Gastrocnemius medialis (tissue), 4 donors: Measurements from ENCODE around the gene TRIM8. TPM values are rescaled to one million over a fixed set of nuclear protein-coding genes. Genes with fewer than 3 reads are reported as not detected.

ENCODE experiments used
- ATAC-seq, 2 donors: fragments of 150-250 bp; one replicate each; pipeline ENCODE4 v1.9.1; 2016
- DNase-seq, 2 donors: peaks; one replicate each; pipeline ENCODE4 v3.0.0-alpha.2; 2019
- H3K27ac ChIP-seq, 4 donors: fragments of 200-600 bp; sonication (generic); 1 replicate in 1 of 4; 2 replicates in 3 of 4; pipeline ENCODE4 v1.5.1; 2016 to 2018; ENCODE audit warnings: mild to moderate bottlenecking in 2 of 4, moderate library complexity in 1 of 4
- H3K27me3 ChIP-seq, 3 donors: fragments of 200-600 bp; sonication (generic) in 2 of 3; 1 replicate in 1 of 3; 2 replicates in 2 of 3; pipeline versions ENCODE4 v1.5.1 to v1.6.0; 2016 to 2019; ENCODE audit warnings: mild to moderate bottlenecking in 1 of 3, moderate library complexity in 1 of 3
- H3K36me3 ChIP-seq, 2 donors: fragments of 200-600 bp; sonication (generic) in 1 of 2; one replicate each; pipeline ENCODE4 v1.5.1; 2017 to 2018
- H3K4me1 ChIP-seq, 2 donors: fragments of 200-600 bp; sonication (generic) in 1 of 2; one replicate each; pipeline ENCODE4 v1.5.1; 2016 to 2017; ENCODE audit warnings: mild to moderate bottlenecking in 2 of 2
- H3K4me3 ChIP-seq, 4 donors: fragments of 200-600 bp; sonication (generic) in 3 of 4; 1 replicate in 1 of 4; 2 replicates in 3 of 4; pipeline ENCODE4 v1.5.1; 2016 to 2019; ENCODE audit warnings: mild to moderate bottlenecking in 2 of 4
- H3K9me3 ChIP-seq, 3 donors: fragments of 200-600 bp; sonication (generic) in 2 of 3; 1 replicate in 1 of 3; 2 replicates in 2 of 3; pipeline ENCODE4 v1.5.1; 2016 to 2019
- POLR2A ChIP-seq, 2 donors: fragments of 450-650 bp; IDR thresholded peaks; one replicate each; pipeline ENCODE4 v1.6.1; 2017; ENCODE audit warnings: antibody characterized with exemption in 2 of 2, mild to moderate bottlenecking in 2 of 2, moderate library complexity in 2 of 2
- in situ Hi-C, 4 donors: fragments of 200-750 bp; cut with MboI; loops; one replicate each; pipeline versions ENCODE4 v1.15.0 to v1.8.0; 2017; ENCODE audit warnings: low sequenced_read_pairs in 4 of 4
- intact Hi-C: fragments of 100-400 bp; cut with DNase I; formaldehyde crosslinking; loops from one replicate; pipeline ENCODE4 v1.15.1; 2023; ENCODE audit warnings: low total_unique reads
- total RNA-seq, 4 donors: library from RNA; depleted of rRNA; stranded (reverse); fragments of >200 nt; gene quantifications; one replicate each; pipeline versions ENCODE4 v1.1.0 to v1.2.3, GENCODE V29; 2016
- TF ChIP-seq, protein P1 (sequence below), 5 experiments: fragments of 450-650 bp in 3 of 5; fragments of 200-600 bp in 2 of 5; sonication (generic) in 2 of 5; IDR thresholded peaks in 4 of 5; conservative IDR thresholded peaks in 1 of 5; 1 replicate in 4 of 5; 2 replicates in 1 of 5; pipeline ENCODE4 v1.5.1; 2016 to 2019; ENCODE audit warnings: antibody characterized with exemption in 5 of 5, mild to moderate bottlenecking in 3 of 5, moderate library complexity in 3 of 5

TRIM8 gene
- total RNA-seq, 4 donors from 2014 or later: 113 to 222 (median 138) TPM

DNA sequence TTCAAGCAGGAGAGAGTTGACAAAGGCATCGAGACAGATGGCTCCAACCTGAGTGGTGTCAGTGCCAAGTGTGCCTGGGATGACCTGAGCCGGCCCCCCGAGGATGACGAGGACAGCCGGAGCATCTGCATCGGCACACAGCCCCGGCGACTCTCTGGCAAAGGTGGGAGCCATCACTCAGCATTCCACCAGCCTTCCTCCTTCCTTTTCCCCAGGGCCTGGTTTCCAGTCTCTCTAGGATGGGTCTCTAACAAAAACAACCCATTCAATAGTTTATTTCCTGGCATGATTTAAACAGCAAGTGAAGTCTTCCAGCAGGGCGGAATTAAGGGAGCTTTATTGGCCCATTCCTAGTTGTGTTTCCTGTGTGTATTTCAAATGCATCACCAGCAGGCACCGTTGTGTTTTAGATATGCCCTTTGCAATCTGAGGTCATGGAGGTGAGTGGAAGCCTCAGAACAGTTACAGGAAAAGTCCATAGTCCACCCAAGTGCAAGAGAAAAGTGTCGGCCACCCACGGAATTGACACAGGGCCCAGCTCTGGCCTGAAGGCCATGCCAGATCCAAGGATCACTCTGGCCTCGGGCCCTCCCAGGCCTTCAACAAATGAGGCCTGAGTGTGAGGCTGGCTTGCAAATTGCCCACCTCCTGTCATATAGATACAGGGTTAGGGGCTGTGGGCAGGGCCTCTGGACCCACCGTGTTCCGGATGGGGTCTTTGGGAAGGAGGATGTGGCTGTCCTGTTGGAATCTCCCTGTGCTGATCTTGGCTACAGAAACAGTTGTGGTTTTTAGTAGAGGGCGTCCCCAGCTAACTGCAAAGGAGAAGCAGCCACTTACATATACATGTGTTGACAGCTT lies 46.9 kb upstream of the TRIM8 start:
- peak overlapping the region; percentile 29 to 79 (median 60) for H3K27ac ChIP-seq
- no peaks in the 10 kb centered on the region for H3K9me3 ChIP-seq
- peaks cover 54 to 64% of the 10 kb centered on the region in 2 donors for H3K4me1 ChIP-seq
- peaks cover 0 to 10% of the 10 kb centered on the region in 2 donors for H3K36me3 ChIP-seq
- intact Hi-C loops (loop anchor here (5.0 kb wide), 1 partner anchor 95 kb away; the partner anchor contains the start of genes ACTR1A and SUFU), in situ Hi-C loops (loop anchor here in 1 of 4 donors (10.0 to 25.0 kb wide), 2 partner anchors 83 to 210 kb away; partner anchors contain the start of gene NFKB2)
- DNase-seq: no peak
- peak in 1 of 2 donors; percentile 10 for ATAC-seq
- no peak overlapping the region for H3K4me3 ChIP-seq
- TF ChIP-seq, protein P1, sequence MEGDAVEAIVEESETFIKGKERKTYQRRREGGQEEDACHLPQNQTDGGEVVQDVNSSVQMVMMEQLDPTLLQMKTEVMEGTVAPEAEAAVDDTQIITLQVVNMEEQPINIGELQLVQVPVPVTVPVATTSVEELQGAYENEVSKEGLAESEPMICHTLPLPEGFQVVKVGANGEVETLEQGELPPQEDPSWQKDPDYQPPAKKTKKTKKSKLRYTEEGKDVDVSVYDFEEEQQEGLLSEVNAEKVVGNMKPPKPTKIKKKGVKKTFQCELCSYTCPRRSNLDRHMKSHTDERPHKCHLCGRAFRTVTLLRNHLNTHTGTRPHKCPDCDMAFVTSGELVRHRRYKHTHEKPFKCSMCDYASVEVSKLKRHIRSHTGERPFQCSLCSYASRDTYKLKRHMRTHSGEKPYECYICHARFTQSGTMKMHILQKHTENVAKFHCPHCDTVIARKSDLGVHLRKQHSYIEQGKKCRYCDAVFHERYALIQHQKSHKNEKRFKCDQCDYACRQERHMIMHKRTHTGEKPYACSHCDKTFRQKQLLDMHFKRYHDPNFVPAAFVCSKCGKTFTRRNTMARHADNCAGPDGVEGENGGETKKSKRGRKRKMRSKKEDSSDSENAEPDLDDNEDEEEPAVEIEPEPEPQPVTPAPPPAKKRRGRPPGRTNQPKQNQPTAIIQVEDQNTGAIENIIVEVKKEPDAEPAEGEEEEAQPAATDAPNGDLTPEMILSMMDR (IDR thresholded peaks at IDR 0.05 in 4 of 5, conservative IDR thresholded peaks at IDR 0.05 in 1 of 5): no peak
- no peak for TF ChIP-seq POLR2A (IDR thresholded peaks at IDR 0.05)
- H3K27me3 ChIP-seq: no peaks in the 10 kb centered on the region

DNA sequence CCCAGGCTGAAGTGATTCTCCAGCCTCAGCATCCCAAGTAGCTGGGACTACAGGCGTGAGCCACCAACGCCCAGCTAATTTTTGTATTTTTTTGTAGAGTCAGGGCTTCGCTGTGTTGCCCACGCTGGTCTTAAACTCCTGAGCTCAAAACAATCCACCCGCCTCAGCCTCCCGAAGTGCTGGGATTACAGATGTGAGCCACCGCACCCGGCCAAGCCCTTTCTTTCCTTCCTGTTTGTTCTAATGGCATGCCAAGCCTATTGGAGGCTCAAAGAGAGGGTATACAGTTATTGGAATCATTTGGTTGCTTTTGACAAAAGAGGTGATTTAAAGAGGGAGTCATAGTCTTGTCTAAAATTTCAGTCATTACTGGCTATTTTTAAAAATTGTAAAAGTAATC lies 46.0 kb upstream of the TRIM8 start:
- Histone ChIP-seq H3K4me3 (no peak overlapping the region), H3K27me3 (no peaks in the 10 kb centered on the region), H3K27ac (peak overlapping the region in 3 of 4 donors; percentile 79 to 87 (median 82)), H3K9me3 (no peaks in the 10 kb centered on the region), H3K4me1 (peaks cover 62 to 73% of the 10 kb centered on the region in 2 donors), H3K36me3 (peaks cover 0 to 10% of the 10 kb centered on the region in 2 donors)
- intact Hi-C loops: loop anchor here (5.0 kb wide), 1 partner anchor 96 kb away; the partner anchor contains the start of genes ACTR1A and SUFU
- DNase-seq (no peak), ATAC-seq (no peak)
- in situ Hi-C loops: loop anchor here in 1 of 4 donors (10.0 to 25.0 kb wide), 2 partner anchors 83 to 211 kb away; partner anchors contain the start of gene NFKB2
- no peak for TF ChIP-seq POLR2A (IDR thresholded peaks at IDR 0.05)
- TF ChIP-seq, protein P1 (IDR thresholded peaks at IDR 0.05 in 4 of 5, conservative IDR thresholded peaks at IDR 0.05 in 1 of 5): no peak

DNA sequence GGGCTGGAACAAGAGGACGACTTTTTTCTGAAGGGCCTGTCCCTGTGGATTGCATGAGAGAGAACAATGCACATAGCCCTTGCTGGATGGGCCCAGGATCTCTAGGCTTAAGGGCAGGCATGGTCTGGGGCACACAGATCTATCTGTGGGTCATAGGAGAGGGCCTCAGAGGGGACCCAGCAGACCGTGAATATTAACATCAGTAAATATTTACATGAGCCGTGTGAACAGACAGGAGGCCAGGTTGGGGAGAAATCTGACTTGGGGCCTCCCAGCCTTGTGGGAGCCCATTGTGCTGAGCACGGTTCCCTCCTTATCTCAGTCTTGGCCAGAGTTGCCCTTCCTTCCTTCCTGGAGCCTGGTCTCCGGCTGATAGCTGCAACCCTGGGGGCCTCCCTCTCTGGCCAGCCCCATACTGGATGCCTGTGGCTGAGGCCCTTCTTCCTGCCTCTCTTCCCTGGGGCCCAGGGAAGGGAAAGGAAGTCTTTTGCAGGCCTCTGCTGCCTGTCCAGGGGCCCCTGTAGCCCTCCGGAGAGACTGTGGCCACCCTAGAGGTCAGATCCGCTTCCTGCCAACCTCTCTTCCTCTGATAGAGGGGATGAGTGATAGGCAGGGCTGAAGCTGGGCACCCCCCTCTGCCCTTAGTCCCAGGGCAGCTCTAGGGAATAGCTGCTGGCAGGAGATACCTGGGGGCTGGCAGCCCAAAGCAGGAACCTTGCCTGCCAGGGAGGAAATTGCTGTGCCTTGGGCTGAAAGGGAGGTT lies 44.5 kb upstream of the TRIM8 start:
- in situ Hi-C loops: loop anchor here in 1 of 4 donors (10.0 to 25.0 kb wide), 2 partner anchors 85 to 212 kb away; partner anchors contain the start of gene NFKB2

DNA sequence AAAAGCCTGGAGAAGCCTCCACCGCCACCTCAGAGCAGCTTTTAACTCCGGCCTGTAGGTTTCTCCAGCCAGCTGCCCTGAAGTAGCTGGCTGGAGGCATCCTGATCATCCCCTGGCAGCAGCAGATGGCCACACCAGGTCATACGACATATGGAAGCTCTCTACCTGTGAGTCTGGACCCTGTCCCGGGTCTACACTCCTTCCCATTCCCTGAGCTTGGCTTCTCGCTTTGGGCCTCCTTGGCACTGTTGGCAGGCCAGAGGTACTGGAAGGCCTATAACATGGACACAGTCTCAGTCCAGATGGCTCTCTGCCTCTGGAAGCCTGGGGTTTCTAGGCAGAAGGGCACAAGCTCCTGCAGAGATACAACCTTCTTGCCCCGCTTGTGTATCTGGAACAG lies 43.5 kb upstream of the TRIM8 start:
- Histone ChIP-seq H3K36me3 (no peaks in the 10 kb centered on the region), H3K9me3 (no peaks in the 10 kb centered on the region), H3K27ac (peak overlapping the region; percentile 76 to 87 (median 80)), H3K27me3 (no peaks in the 10 kb centered on the region), H3K4me3 (no peak overlapping the region), H3K4me1 (peaks cover 85 to 97% of the 10 kb centered on the region in 2 donors)
- intact Hi-C loops: no loop called here
- TF ChIP-seq, protein P1 (IDR thresholded peaks at IDR 0.05 in 4 of 5, conservative IDR thresholded peaks at IDR 0.05 in 1 of 5): no peak
- no peak for TF ChIP-seq POLR2A (IDR thresholded peaks at IDR 0.05)
- ATAC-seq (peak in 1 of 2 donors; percentile 7), DNase-seq (peak in 1 of 2 donors; percentile 45)
- in situ Hi-C loops: no loop called here

More for the DNA sequence above, 44.5 kb upstream of the TRIM8 start:
- intact Hi-C loops: loop anchor here (5.0 kb wide), 1 partner anchor 97 kb away; the partner anchor contains the start of genes ACTR1A and SUFU
- DNase-seq: no peak
- no peak for ATAC-seq
- no peaks in the 10 kb centered on the region for H3K27me3 ChIP-seq
- no peak overlapping the region for H3K4me3 ChIP-seq
- no peaks in the 10 kb centered on the region for H3K9me3 ChIP-seq
- H3K4me1 ChIP-seq: peaks cover 76 to 88% of the 10 kb centered on the region in 2 donors
- TF ChIP-seq, protein P1 (IDR thresholded peaks at IDR 0.05 in 4 of 5, conservative IDR thresholded peaks at IDR 0.05 in 1 of 5): no peak
- no peak for TF ChIP-seq POLR2A (IDR thresholded peaks at IDR 0.05)
- H3K27ac ChIP-seq: peak overlapping the region; percentile 76 to 87 (median 80)
- H3K36me3 ChIP-seq: peaks cover 0 to under 1% of the 10 kb centered on the region in 2 donors
